ENCODE measurements around the gene IPP.
A peak's percentile ranks its signal among the peaks of the same experiment; 100 is the strongest.

IPP gene

GRCh38 chr1:45772971-45773370, 22.5 kb upstream of the IPP start:
- no peaks in the 10 kb centered on the region for H3K27me3 ChIP-seq
- H3K36me3 ChIP-seq = no peaks in the 10 kb centered on the region
- TF ChIP-seq Cebpa-rat (IDR thresholded peaks at IDR 0.05) = no peak
- H3K4me2 ChIP-seq = no peak overlapping the region
- H3K9me3 ChIP-seq (replicated peaks in 1 of 11) = no peaks in the 10 kb centered on the region
- H4K20me1 ChIP-seq = no peaks in the 10 kb centered on the region
- no peaks in the 10 kb centered on the region for H3K4me1 ChIP-seq
- no peak overlapping the region for H3K4me3 ChIP-seq
- no peak overlapping the region for H3K9ac ChIP-seq
- no peak overlapping the region for H3K27ac ChIP-seq

- Histone ChIP-seq H3K9me3 (replicated peaks in 1 of 11) (peaks cover 0 to 4% (median 3%) of the 10 kb centered on the region in 11 experiments; a peak in 5 of 22 replicates), H3K4me1 (peaks cover 5 to 19% (median 14%) of the 10 kb centered on the region in 10 experiments; a peak in 19 of 20 replicates), H3K27me3 (no peaks in the 10 kb centered on the region), H3K4me2 (no peak overlapping the region), H3K27ac (no peak overlapping the region), H3K36me3 (no peaks in the 10 kb centered on the region), H4K20me1 (no peaks in the 10 kb centered on the region), H3K4me3 (no peak overlapping the region), H3K9ac (no peak overlapping the region)
- TF ChIP-seq Cebpa-rat (IDR thresholded peaks at IDR 0.05) = no peak
Observed at GRCh38 chr1:45769261-45769932, 18.9 kb upstream of the IPP start.

- Histone ChIP-seq H3K4me1 (peaks cover 5 to 19% (median 14%) of the 10 kb centered on the region in 10 experiments; a peak in 19 of 20 replicates), H3K4me3 (no peak overlapping the region), H3K9ac (no peak overlapping the region; a peak in 1 of 22 replicates), H3K27ac (no peak overlapping the region; a peak in 1 of 22 replicates), H3K9me3 (replicated peaks in 1 of 11) (peaks cover 3 to 19% (median 10%) of the 10 kb centered on the region in 11 experiments; a peak in 19 of 22 replicates), H3K4me2 (peak overlapping the region; percentile 6 to 66 (median 48); a peak in 21 of 22 replicates), H3K27me3 (no peaks in the 10 kb centered on the region), H4K20me1 (no peaks in the 10 kb centered on the region), H3K36me3 (no peaks in the 10 kb centered on the region)
- TF ChIP-seq Cebpa-rat (IDR thresholded peaks at IDR 0.05) = no peak
Observed at GRCh38 chr1:45767035-45767434, 16.6 kb upstream of the IPP start.

- Histone ChIP-seq H3K4me1 (peaks cover 5 to 19% (median 14%) of the 10 kb centered on the region in 10 experiments; a peak in 19 of 20 replicates), H4K20me1 (no peaks in the 10 kb centered on the region), H3K27me3 (no peaks in the 10 kb centered on the region), H3K36me3 (no peaks in the 10 kb centered on the region), H3K27ac (no peak overlapping the region), H3K9ac (no peak overlapping the region), H3K4me2 (peak overlapping the region in 10 of 11 experiments; percentile 10 to 66 (median 48); a peak in 14 of 22 replicates), H3K4me3 (no peak overlapping the region), H3K9me3 (replicated peaks in 1 of 11) (peaks cover 9 to 26% (median 19%) of the 10 kb centered on the region in 11 experiments; a peak in 20 of 22 replicates)
- no peak for TF ChIP-seq Cebpa-rat (IDR thresholded peaks at IDR 0.05)
Observed at GRCh38 chr1:45765999-45766792, 15.7 kb upstream of the IPP start.

GRCh38 chr1:45762291-45762690, 11.8 kb upstream of the IPP start:
- Histone ChIP-seq H4K20me1 (no peaks in the 10 kb centered on the region), H3K4me2 (no peak overlapping the region), H3K27ac (no peak overlapping the region), H3K4me3 (no peak overlapping the region), H3K9me3 (replicated peaks in 1 of 11) (peaks cover 9 to 31% (median 23%) of the 10 kb centered on the region in 11 experiments; a peak in 20 of 22 replicates), H3K4me1 (peaks cover 5 to 17% (median 12%) of the 10 kb centered on the region in 10 experiments; a peak in 19 of 20 replicates), H3K36me3 (no peaks in the 10 kb centered on the region), H3K9ac (no peak overlapping the region), H3K27me3 (no peaks in the 10 kb centered on the region)
- TF ChIP-seq Cebpa-rat (IDR thresholded peaks at IDR 0.05) = no peak

GRCh38 chr1:45755697-45756096, 5.2 kb upstream of the IPP start:
- Histone ChIP-seq H4K20me1 (no peaks in the 10 kb centered on the region), H3K36me3 (peaks cover 0 to 11% (median 0%) of the 10 kb centered on the region in 11 experiments; a peak in 2 of 22 replicates), H3K4me2 (no peak overlapping the region), H3K4me3 (no peak overlapping the region), H3K27me3 (no peaks in the 10 kb centered on the region), H3K4me1 (peaks cover 6 to 11% (median 9%) of the 10 kb centered on the region in 10 experiments; a peak in 19 of 20 replicates), H3K9ac (no peak overlapping the region), H3K27ac (no peak overlapping the region), H3K9me3 (replicated peaks in 1 of 11) (peaks cover 30 to 41% (median 35%) of the 10 kb centered on the region in 11 experiments)
- TF ChIP-seq Cebpa-rat (IDR thresholded peaks at IDR 0.05) = no peak

- Histone ChIP-seq H3K9me3 (replicated peaks in 1 of 11) (peaks cover 30 to 40% (median 35%) of the 10 kb centered on the region in 11 experiments), H3K4me1 (peaks cover 12 to 23% (median 19%) of the 10 kb centered on the region in 10 experiments), H3K4me2 (no peak overlapping the region), H3K4me3 (no peak overlapping the region; a peak in 1 of 20 replicates), H3K9ac (no peak overlapping the region), H3K27me3 (no peaks in the 10 kb centered on the region), H3K36me3 (peaks cover 0 to 11% (median 0%) of the 10 kb centered on the region in 11 experiments; a peak in 2 of 22 replicates), H4K20me1 (no peaks in the 10 kb centered on the region), H3K27ac (no peak overlapping the region)
- TF ChIP-seq Cebpa-rat (IDR thresholded peaks at IDR 0.05) = no peak
Observed at GRCh38 chr1:45753248-45754037, 3.0 kb upstream of the IPP start.

- H3K4me3 ChIP-seq = no peak overlapping the region; a peak in 1 of 20 replicates
- no peak overlapping the region for H3K9ac ChIP-seq
- H3K36me3 ChIP-seq = peaks cover 0 to 11% (median 0%) of the 10 kb centered on the region in 11 experiments; a peak in 2 of 22 replicates
- peaks cover 30 to 40% (median 35%) of the 10 kb centered on the region in 11 experiments for H3K9me3 ChIP-seq (replicated peaks in 1 of 11)
- H3K27me3 ChIP-seq = no peaks in the 10 kb centered on the region
- TF ChIP-seq Cebpa-rat (IDR thresholded peaks at IDR 0.05) = no peak
- H3K27ac ChIP-seq = no peak overlapping the region
- no peak overlapping the region for H3K4me2 ChIP-seq
- H3K4me1 ChIP-seq = peaks cover 12 to 23% (median 19%) of the 10 kb centered on the region in 10 experiments
- no peaks in the 10 kb centered on the region for H4K20me1 ChIP-seq
Observed at GRCh38 chr1:45752441-45753052, 2.1 kb upstream of the IPP start.
